Adrenal gland (tissue), 5 donors: ENCODE measurements around the gene CRACR2B.

ENCODE experiments used
- POLR2A ChIP-seq, 2 donors: fragments of 450-650 bp; IDR thresholded peaks; one replicate each; pipeline ENCODE4 v1.6.1; 2017; ENCODE audit warnings: antibody characterized with exemption in 2 of 2, mild to moderate bottlenecking in 2 of 2, moderate library complexity in 1 of 2
- TF ChIP-seq, protein P1 (sequence below), 6 experiments: fragments of 450-650 bp in 4 of 6; fragments of 200-600 bp in 2 of 6; sonication (generic) in 1 of 6; IDR thresholded peaks; 1 replicate in 5 of 6; 2 replicates in 1 of 6; pipeline versions ENCODE4 v1.5.1 to v1.8.0; 2016 to 2021; ENCODE audit warnings: antibody characterized with exemption in 6 of 6, mild to moderate bottlenecking in 2 of 6, moderate library complexity in 1 of 6
- donor health status: DM: no; HTN: no; CAD: no.

DNA sequence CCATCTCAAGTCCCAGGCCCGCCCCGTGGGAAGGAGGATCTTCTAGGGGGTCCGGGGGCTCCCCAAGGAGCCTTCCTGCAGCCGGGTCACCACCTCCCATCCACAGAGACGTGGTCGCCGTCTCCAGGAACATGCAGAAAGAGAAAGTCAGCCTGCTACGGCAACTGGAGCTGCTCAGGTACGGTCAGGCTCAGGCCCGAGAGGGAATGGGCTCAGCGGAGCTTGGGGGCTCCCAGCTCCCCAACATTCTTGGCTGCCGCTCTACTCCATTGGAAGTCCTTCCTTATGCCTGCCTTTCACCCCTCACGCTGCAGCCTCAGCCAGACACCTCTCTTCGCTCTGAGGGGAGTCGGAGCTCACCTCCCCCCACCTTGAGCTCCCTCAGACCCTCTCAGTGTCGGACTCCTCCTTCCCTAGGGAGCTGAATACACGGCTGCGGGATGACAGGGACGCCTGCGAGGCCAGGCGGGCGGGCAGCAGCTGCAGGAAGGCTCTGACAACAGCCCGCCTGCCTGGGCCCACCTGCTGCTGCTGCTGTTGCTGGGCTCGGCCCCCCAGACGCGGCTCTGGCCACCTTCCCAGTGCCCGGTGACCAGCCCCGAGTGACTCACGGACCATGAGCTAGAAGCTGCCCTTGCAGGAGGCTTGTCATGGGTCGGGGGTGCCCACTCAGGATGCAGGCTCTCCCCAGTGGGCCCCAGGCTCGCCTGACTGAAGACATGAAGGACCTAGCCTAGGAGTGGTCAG, 3.6 kb downstream of the CRACR2B start:
- TF ChIP-seq, protein P1, sequence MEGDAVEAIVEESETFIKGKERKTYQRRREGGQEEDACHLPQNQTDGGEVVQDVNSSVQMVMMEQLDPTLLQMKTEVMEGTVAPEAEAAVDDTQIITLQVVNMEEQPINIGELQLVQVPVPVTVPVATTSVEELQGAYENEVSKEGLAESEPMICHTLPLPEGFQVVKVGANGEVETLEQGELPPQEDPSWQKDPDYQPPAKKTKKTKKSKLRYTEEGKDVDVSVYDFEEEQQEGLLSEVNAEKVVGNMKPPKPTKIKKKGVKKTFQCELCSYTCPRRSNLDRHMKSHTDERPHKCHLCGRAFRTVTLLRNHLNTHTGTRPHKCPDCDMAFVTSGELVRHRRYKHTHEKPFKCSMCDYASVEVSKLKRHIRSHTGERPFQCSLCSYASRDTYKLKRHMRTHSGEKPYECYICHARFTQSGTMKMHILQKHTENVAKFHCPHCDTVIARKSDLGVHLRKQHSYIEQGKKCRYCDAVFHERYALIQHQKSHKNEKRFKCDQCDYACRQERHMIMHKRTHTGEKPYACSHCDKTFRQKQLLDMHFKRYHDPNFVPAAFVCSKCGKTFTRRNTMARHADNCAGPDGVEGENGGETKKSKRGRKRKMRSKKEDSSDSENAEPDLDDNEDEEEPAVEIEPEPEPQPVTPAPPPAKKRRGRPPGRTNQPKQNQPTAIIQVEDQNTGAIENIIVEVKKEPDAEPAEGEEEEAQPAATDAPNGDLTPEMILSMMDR (IDR thresholded peaks at IDR 0.05) = no peak
- peak in 1 of 2 donors; percentile 71 for TF ChIP-seq POLR2A (IDR thresholded peaks at IDR 0.05)
